ENCODE measurements around the gene LAMA5.

LAMA5 gene

GRCh38 chr20:62347445-62347844 lies 19.7 kb downstream of the LAMA5 start:
- peaks cover 88% of the 10 kb centered on the region for H3K36me3 ChIP-seq (ENCODE audit: control insufficient read depth, insufficient read depth, low read length)
- H3K9me3 ChIP-seq (ENCODE audit: control insufficient read depth, insufficient read depth, low read depth, low read length), result peaks cover 8% of the 10 kb centered on the region; the same call in 1 of the 2 replicates
- no peak overlapping the region for H3K9ac ChIP-seq (ENCODE audit: low read length)
- H3K27ac ChIP-seq (ENCODE audit: low read depth, low read length), result no peak overlapping the region
- no peaks in the 10 kb centered on the region for H3K27me3 ChIP-seq (ENCODE audit: control insufficient read depth, insufficient read depth, low read length)
- no peak overlapping the region for H3K4me3 ChIP-seq (ENCODE audit: low read depth, low read length)
- H3K4me1 ChIP-seq (ENCODE audit: control insufficient read depth, insufficient read depth, low read length), result no peaks in the 10 kb centered on the region; the same call in 1 of the 2 replicates

DNA sequence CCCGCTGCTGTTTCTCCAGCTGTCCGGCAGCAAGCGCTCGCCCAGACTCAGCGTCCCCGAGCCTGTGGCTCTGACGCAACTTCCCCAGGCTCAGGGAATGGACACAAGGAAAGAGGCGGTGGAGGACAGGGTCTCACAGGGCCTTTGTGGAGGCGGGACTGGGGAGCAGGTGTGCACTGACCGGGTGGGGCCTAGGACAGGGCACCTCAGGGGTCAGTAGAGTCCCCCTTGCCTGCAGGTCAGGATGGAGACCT lies 20.0 kb downstream of the LAMA5 start:
- H3K27me3 ChIP-seq (ENCODE audit: control insufficient read depth, insufficient read depth, low read length), result no peaks in the 10 kb centered on the region
- no peak overlapping the region for H3K4me3 ChIP-seq (ENCODE audit: low read depth, low read length)
- peaks cover 8% of the 10 kb centered on the region; the same call in 1 of the 2 replicates for H3K9me3 ChIP-seq (ENCODE audit: control insufficient read depth, insufficient read depth, low read depth, low read length)
- peaks cover 87% of the 10 kb centered on the region for H3K36me3 ChIP-seq (ENCODE audit: control insufficient read depth, insufficient read depth, low read length)
- H3K27ac ChIP-seq (ENCODE audit: low read depth, low read length), result no peak overlapping the region
- H3K4me1 ChIP-seq (ENCODE audit: control insufficient read depth, insufficient read depth, low read length), result no peaks in the 10 kb centered on the region; the same call in 1 of the 2 replicates
- no peak overlapping the region for H3K9ac ChIP-seq (ENCODE audit: low read length)

GRCh38 chr20:62346398-62347150 lies 20.5 kb downstream of the LAMA5 start:
- Histone ChIP-seq H3K27me3 (ENCODE audit: control insufficient read depth, insufficient read depth, low read length) (no peaks in the 10 kb centered on the region), H3K4me3 (ENCODE audit: low read depth, low read length) (no peak overlapping the region), H3K9me3 (ENCODE audit: control insufficient read depth, insufficient read depth, low read depth, low read length) (peaks cover 8% of the 10 kb centered on the region; the same call in 1 of the 2 replicates), H3K4me1 (ENCODE audit: control insufficient read depth, insufficient read depth, low read length) (no peaks in the 10 kb centered on the region; the same call in 1 of the 2 replicates), H3K9ac (ENCODE audit: low read length) (no peak overlapping the region), H3K36me3 (ENCODE audit: control insufficient read depth, insufficient read depth, low read length) (peaks cover 86% of the 10 kb centered on the region), H3K27ac (ENCODE audit: low read depth, low read length) (no peak overlapping the region)

- Histone ChIP-seq H3K27me3 (ENCODE audit: control insufficient read depth, insufficient read depth, low read length) (no peaks in the 10 kb centered on the region), H3K9me3 (ENCODE audit: control insufficient read depth, insufficient read depth, low read depth, low read length) (peaks cover 8% of the 10 kb centered on the region; the same call in 1 of the 2 replicates), H3K4me3 (ENCODE audit: low read depth, low read length) (no peak overlapping the region), H3K9ac (ENCODE audit: low read length) (no peak overlapping the region), H3K4me1 (ENCODE audit: control insufficient read depth, insufficient read depth, low read length) (no peaks in the 10 kb centered on the region; the same call in 1 of the 2 replicates), H3K36me3 (ENCODE audit: control insufficient read depth, insufficient read depth, low read length) (peaks cover 85% of the 10 kb centered on the region), H3K27ac (ENCODE audit: low read depth, low read length) (no peak overlapping the region)
Measured at GRCh38 chr20:62345681-62346370, 21.3 kb downstream of the LAMA5 start.

DNA sequence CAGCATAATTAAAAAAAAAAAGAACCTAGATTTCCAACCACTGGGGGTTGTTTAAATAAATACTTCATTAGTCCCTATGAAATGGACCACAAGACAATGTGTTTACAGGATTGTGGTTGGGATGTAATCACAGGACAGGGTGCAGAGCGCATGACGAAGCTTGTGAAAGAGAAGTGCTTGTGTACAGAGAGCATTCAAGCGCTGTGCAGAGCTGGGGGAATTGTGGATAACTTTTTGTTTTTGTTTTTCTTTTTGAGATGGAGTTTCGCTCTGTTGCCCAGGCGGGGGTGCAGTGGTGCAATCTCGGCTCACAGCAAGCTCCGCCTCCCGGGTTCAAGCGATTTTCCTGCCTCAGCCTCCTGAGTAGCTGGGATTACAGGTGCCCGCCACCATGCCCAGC lies 22.3 kb downstream of the LAMA5 start:
- peaks cover 85% of the 10 kb centered on the region for H3K36me3 ChIP-seq (ENCODE audit: control insufficient read depth, insufficient read depth, low read length)
- peaks cover 4% of the 10 kb centered on the region; the same call in 1 of the 2 replicates for H3K9me3 ChIP-seq (ENCODE audit: control insufficient read depth, insufficient read depth, low read depth, low read length)
- no peak overlapping the region for H3K9ac ChIP-seq (ENCODE audit: low read length)
- H3K27ac ChIP-seq (ENCODE audit: low read depth, low read length), result no peak overlapping the region
- H3K27me3 ChIP-seq (ENCODE audit: control insufficient read depth, insufficient read depth, low read length), result no peaks in the 10 kb centered on the region
- H3K4me3 ChIP-seq (ENCODE audit: low read depth, low read length), result no peak overlapping the region
- no peaks in the 10 kb centered on the region; the same call in 1 of the 2 replicates for H3K4me1 ChIP-seq (ENCODE audit: control insufficient read depth, insufficient read depth, low read length)

GRCh38 chr20:62344092-62344491 lies 23.0 kb downstream of the LAMA5 start:
- peaks cover 2% of the 10 kb centered on the region; the same call in 1 of the 2 replicates for H3K9me3 ChIP-seq (ENCODE audit: control insufficient read depth, insufficient read depth, low read depth, low read length)
- H3K4me1 ChIP-seq (ENCODE audit: control insufficient read depth, insufficient read depth, low read length), result no peaks in the 10 kb centered on the region
- H3K36me3 ChIP-seq (ENCODE audit: control insufficient read depth, insufficient read depth, low read length), result peaks cover 85% of the 10 kb centered on the region
- no peak overlapping the region for H3K4me3 ChIP-seq (ENCODE audit: low read depth, low read length)
- no peaks in the 10 kb centered on the region for H3K27me3 ChIP-seq (ENCODE audit: control insufficient read depth, insufficient read depth, low read length)
- no peak overlapping the region for H3K27ac ChIP-seq (ENCODE audit: low read depth, low read length)
- no peak overlapping the region for H3K9ac ChIP-seq (ENCODE audit: low read length)

- no peak overlapping the region for H3K27ac ChIP-seq (ENCODE audit: low read depth, low read length)
- peaks cover 84% of the 10 kb centered on the region for H3K36me3 ChIP-seq (ENCODE audit: control insufficient read depth, insufficient read depth, low read length)
- H3K27me3 ChIP-seq (ENCODE audit: control insufficient read depth, insufficient read depth, low read length), result no peaks in the 10 kb centered on the region
- no peaks in the 10 kb centered on the region for H3K9me3 ChIP-seq (ENCODE audit: control insufficient read depth, insufficient read depth, low read depth, low read length)
- no peaks in the 10 kb centered on the region for H3K4me1 ChIP-seq (ENCODE audit: control insufficient read depth, insufficient read depth, low read length)
- H3K4me3 ChIP-seq (ENCODE audit: low read depth, low read length), result no peak overlapping the region
- no peak overlapping the region for H3K9ac ChIP-seq (ENCODE audit: low read length)
Measured at GRCh38 chr20:62342910-62343309, 24.2 kb downstream of the LAMA5 start.

DNA sequence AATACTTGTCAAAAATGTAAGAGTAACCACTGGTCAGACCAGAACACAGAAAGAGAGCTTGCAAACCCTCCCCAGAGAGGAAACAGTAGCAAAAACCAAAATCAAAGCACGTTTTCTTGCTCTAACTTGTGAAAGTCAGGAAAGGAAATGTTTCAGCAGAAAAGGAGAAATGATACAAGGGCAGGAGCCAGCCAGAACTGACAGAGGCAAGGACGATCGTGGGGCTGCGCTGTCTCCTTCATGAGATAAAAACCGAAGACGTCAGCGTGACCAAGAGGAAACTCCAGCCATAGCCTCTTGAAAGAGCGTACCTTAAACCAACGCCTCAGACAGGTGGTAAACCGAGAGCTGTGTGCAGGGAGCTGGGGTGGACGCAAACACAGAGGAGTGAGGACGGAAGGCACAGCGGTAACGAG lies 27.5 kb downstream of the LAMA5 start:
- Histone ChIP-seq H3K36me3 (ENCODE audit: control insufficient read depth, insufficient read depth, low read length) (peaks cover 84% of the 10 kb centered on the region), H3K9me3 (ENCODE audit: control insufficient read depth, insufficient read depth, low read depth, low read length) (no peaks in the 10 kb centered on the region), H3K4me3 (ENCODE audit: low read depth, low read length) (no peak overlapping the region), H3K9ac (ENCODE audit: low read length) (no peak overlapping the region), H3K27me3 (ENCODE audit: control insufficient read depth, insufficient read depth, low read length) (no peaks in the 10 kb centered on the region), H3K4me1 (ENCODE audit: control insufficient read depth, insufficient read depth, low read length) (no peaks in the 10 kb centered on the region), H3K27ac (ENCODE audit: low read depth, low read length) (no peak overlapping the region)

GRCh38 chr20:62338294-62338620 lies 28.9 kb downstream of the LAMA5 start:
- Histone ChIP-seq H3K4me1 (ENCODE audit: control insufficient read depth, insufficient read depth, low read length) (no peaks in the 10 kb centered on the region), H3K4me3 (ENCODE audit: low read depth, low read length) (no peak overlapping the region), H3K9ac (ENCODE audit: low read length) (no peak overlapping the region), H3K27me3 (ENCODE audit: control insufficient read depth, insufficient read depth, low read length) (no peaks in the 10 kb centered on the region), H3K36me3 (ENCODE audit: control insufficient read depth, insufficient read depth, low read length) (peaks cover 87% of the 10 kb centered on the region), H3K27ac (ENCODE audit: low read depth, low read length) (no peak overlapping the region), H3K9me3 (ENCODE audit: control insufficient read depth, insufficient read depth, low read depth, low read length) (no peaks in the 10 kb centered on the region)

DNA sequence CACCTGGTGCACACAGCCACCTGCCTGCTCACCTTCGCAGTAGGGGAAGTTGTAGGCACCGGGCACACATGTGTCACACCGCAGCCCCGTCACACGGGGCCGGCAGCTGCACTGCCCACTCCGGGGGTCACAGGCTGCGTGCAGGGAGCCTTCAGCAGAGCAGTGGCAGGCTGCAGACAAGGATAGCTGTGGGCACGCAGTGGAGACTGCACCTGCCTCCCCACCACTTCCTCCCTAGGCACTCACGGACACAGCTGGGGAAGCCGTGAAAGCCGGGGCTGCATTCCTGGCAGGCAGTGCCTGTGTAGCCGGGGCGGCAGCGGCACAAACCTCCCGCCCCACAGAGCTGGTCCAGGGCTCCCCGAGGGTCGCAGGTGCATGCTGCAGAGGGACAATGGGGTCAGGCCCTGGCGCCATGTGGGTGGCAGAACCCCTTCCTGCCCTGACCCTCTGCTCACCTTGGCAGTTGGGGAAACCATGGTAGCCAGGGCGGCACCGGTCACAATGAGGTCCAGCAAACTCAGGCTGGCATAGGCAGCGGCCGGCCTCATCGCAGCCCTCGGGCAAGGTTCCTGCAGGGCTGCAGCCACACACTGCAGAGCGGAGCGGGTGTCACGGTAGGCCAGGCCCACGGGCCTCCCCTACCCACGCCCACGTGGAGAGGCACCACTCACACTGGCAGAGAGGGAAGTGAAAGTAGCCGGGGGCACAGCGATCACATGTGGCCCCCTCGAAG lies 29.4 kb downstream of the LAMA5 start:
- Histone ChIP-seq H3K36me3 (ENCODE audit: control insufficient read depth, insufficient read depth, low read length) (peaks cover 87% of the 10 kb centered on the region), H3K9me3 (ENCODE audit: control insufficient read depth, insufficient read depth, low read depth, low read length) (no peaks in the 10 kb centered on the region)

More for the DNA sequence above, 29.4 kb downstream of the LAMA5 start:
- Histone ChIP-seq H3K9ac (ENCODE audit: low read length) (no peak overlapping the region), H3K4me3 (ENCODE audit: low read depth, low read length) (no peak overlapping the region), H3K27ac (ENCODE audit: low read depth, low read length) (no peak overlapping the region), H3K4me1 (ENCODE audit: control insufficient read depth, insufficient read depth, low read length) (no peaks in the 10 kb centered on the region), H3K27me3 (ENCODE audit: control insufficient read depth, insufficient read depth, low read length) (no peaks in the 10 kb centered on the region)

Measured in HUES6 (cell line).